Measurements from ENCODE around the gene ENTPD7.

Gene ENTPD7

DNA sequence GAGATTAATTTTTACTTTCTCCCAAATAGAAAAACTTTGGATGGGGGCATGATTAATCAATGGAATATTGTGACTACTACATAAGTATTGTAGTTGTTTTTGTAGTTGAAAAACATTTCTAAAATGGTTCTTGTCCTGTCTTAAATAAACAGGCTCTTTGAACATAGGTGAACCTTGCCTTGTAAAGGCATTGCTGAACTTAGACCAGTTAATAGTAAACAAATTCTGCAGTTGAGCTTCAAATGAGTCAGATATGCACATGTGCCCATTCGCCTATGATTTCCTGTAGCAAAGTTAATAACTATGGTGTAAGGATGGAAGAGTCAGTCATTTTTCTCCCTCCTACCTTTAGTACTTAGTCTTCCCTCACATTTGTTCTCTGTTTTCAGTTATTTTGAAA is 95.4 kb downstream of the ENTPD7 start:
- Histone ChIP-seq H3K36me3 (ENCODE audit: low read length) (peaks cover 63% of the 10 kb centered on the region), H2AFZ (ENCODE audit: low read depth, low read length, severe bottlenecking) (no peak overlapping the region)

More for the DNA sequence above, 95.4 kb downstream of the ENTPD7 start:
- Histone ChIP-seq H3K27me3 (ENCODE audit: low read length) (no peaks in the 10 kb centered on the region), H3K79me2 (ENCODE audit: insufficient read depth, low read length) (no peaks in the 10 kb centered on the region), H3K9ac (ENCODE audit: low read length) (no peak overlapping the region), H3K9me2 (replicated peaks; ENCODE audit: insufficient read depth, low read length) (no peaks in the 10 kb centered on the region), H3K4me3 (ENCODE audit: insufficient read depth, low read length, poor library complexity, severe bottlenecking) (no peak overlapping the region), H3K4me2 (ENCODE audit: low read depth, low read length, poor library complexity, severe bottlenecking) (no peak overlapping the region), H3F3A (ENCODE audit: insufficient read depth) (no peaks in the 10 kb centered on the region), H3K27ac (ENCODE audit: low read depth, low read length) (no peak overlapping the region), H3K9me3 (ENCODE audit: insufficient read depth, low read length) (no peaks in the 10 kb centered on the region), H4K20me1 (ENCODE audit: low read depth, low read length) (no peaks in the 10 kb centered on the region)
- TF ChIP-seq, protein P1, sequence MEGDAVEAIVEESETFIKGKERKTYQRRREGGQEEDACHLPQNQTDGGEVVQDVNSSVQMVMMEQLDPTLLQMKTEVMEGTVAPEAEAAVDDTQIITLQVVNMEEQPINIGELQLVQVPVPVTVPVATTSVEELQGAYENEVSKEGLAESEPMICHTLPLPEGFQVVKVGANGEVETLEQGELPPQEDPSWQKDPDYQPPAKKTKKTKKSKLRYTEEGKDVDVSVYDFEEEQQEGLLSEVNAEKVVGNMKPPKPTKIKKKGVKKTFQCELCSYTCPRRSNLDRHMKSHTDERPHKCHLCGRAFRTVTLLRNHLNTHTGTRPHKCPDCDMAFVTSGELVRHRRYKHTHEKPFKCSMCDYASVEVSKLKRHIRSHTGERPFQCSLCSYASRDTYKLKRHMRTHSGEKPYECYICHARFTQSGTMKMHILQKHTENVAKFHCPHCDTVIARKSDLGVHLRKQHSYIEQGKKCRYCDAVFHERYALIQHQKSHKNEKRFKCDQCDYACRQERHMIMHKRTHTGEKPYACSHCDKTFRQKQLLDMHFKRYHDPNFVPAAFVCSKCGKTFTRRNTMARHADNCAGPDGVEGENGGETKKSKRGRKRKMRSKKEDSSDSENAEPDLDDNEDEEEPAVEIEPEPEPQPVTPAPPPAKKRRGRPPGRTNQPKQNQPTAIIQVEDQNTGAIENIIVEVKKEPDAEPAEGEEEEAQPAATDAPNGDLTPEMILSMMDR (IDR thresholded peaks at IDR 0.05; ENCODE audit: insufficient read depth, low read length, poor library complexity, severe bottlenecking), result no peak
- TF ChIP-seq EZH2phosphoT487 (conservative IDR thresholded peaks at IDR 0.05; ENCODE audit: low read length), result no peak

Measured in SU-DHL-6 (cell line).